Measurements from ENCODE around the gene HSFX2. TPM values are rescaled to one million over a fixed set of nuclear protein-coding genes. Genes with fewer than 3 reads are reported as not detected.

HSFX2 gene
- total and polyA plus RNA-seq, 9 of the 15 experiments (the other 6 are each of a cell fraction or from before 2014, with no cell fraction given), result 0.10 to 0.18 (median 0.11) TPM; not detected in 6

DNA sequence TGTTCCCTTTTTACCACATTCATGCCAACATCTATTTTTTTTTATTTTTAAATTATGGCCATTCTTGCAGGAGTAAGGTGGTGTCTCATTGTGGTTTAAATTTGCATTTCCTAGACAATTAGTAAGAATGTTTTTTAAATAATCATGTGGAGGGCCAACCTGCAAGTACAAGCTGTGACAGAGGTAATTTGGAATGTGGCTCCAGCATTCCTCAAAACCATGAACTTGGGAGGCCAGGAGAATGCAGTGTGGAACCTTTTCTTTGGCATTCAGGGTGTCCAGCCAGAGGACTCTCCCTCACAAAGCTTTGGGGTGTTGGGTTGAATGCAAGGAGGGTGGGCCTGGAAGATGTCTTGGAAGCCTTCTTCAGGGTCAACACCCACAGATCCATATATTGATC lies 43.7 kb upstream of the HSFX2 start (continued):
- TF ChIP-seq, protein P1, sequence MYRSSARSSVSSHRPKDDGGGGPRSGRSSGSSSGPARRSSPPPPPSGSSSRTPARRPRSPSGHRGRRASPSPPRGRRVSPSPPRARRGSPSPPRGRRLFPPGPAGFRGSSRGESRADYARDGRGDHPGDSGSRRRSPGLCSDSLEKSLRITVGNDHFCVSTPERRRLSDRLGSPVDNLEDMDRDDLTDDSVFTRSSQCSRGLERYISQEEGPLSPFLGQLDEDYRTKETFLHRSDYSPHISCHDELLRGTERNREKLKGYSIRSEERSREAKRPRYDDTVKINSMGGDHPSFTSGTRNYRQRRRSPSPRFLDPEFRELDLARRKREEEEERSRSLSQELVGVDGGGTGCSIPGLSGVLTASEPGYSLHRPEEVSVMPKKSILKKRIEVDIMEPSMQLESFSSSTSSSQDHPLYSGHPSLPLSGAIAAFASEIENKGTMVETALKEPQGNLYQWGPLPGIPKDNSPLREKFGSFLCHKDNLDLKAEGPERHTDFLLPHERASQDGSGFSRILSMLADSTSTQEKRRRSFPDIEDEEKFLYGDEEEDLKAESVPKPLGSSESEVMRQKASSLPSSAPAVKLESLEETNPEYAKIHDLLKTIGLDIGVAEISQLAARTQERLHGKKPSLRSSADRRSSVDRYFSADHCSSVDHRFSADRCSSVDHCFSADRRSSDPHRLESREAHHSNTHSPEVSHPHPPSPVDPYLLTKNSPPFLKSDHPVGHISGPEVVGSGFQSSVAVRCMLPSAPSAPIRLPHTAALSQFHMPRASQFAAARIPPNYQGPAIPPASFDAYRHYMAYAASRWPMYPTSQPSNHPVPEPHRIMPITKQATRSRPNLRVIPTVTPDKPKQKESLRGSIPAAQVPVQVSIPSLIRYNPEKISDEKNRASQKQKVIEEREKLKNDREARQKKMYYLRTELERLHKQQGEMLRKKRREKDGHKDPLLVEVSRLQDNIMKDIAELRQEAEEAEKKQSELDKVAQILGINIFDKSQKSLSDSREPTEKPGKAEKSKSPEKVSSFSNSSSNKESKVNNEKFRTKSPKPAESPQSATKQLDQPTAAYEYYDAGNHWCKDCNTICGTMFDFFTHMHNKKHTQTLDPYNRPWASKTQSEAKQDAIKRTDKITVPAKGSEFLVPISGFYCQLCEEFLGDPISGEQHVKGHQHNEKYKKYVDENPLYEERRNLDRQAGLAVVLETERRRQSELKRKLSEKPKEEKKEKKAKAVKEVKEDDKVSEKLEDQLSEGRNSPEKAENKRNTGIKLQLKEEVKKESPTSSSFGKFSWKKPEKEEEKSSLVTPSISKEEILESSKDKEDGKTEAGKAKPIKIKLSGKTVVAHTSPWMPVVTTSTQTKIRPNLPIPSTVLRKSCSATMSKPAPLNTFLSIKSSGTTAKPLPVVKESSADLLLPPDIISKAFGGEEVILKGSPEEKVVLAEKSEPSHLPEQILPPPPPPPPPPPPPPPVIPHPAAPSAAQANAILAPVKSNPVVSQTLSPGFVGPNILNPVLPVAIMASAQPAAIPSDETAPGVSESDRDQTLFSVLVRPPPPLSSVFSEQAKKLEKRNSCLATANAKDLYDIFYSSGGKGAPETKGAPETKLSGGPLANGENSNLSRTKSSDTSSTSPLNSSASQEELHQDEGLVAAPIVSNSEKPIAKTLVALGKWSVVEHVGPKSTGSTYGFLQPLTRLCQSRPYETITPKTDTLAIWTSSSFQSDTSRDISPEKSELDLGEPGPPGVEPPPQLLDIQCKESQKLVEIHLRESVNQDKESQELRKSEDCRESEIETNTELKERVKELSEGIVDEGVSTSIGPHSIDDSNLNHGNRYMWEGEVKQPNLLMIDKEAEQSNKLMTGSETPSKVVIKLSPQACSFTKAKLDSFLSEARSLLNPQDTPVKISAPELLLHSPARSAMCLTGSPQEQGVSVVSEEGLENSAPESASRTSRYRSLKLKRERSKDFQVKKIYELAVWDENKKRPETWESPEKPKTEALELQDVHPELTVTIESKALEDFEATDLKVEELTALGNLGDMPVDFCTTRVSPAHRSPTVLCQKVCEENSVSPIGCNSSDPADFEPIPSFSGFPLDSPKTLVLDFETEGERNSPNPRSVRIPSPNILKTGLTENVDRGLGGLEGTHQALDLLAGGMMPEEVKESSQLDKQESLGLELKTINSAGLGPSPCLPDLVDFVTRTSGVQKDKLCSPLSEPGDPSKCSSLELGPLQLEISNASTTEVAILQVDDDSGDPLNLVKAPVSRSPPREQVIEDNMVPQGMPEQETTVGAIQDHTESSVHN (IDR thresholded peaks at IDR 0.05; ENCODE audit: borderline replicate concordance in 1 of 2, low read depth in 1 of 2), result no peak
- TF ChIP-seq SMARCE1 (IDR thresholded peaks at IDR 0.05), result no peak
- TF ChIP-seq, protein P2, sequence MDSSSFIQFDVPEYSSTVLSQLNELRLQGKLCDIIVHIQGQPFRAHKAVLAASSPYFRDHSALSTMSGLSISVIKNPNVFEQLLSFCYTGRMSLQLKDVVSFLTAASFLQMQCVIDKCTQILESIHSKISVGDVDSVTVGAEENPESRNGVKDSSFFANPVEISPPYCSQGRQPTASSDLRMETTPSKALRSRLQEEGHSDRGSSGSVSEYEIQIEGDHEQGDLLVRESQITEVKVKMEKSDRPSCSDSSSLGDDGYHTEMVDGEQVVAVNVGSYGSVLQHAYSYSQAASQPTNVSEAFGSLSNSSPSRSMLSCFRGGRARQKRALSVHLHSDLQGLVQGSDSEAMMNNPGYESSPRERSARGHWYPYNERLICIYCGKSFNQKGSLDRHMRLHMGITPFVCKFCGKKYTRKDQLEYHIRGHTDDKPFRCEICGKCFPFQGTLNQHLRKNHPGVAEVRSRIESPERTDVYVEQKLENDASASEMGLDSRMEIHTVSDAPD (CRISPR knock-in tag; IDR thresholded peaks at IDR 0.05), result no peak
